DMS53 treated with DMSO at 0.1 percent for 48 hours (cell line): ENCODE data around the gene ZBTB4.
"Not testable (repeated sequence)": the region's sequence is repeated elsewhere in the genome, so short reads cannot be mapped to it uniquely, and the experiment has no call there.

Experiments used
- DNase-seq: peaks from one replicate; lab custom pipeline; 2025; ENCODE audit not compliant: unreplicated experiment; lab: John Stamatoyannopoulos, UW

Gene ZBTB4

DNA sequence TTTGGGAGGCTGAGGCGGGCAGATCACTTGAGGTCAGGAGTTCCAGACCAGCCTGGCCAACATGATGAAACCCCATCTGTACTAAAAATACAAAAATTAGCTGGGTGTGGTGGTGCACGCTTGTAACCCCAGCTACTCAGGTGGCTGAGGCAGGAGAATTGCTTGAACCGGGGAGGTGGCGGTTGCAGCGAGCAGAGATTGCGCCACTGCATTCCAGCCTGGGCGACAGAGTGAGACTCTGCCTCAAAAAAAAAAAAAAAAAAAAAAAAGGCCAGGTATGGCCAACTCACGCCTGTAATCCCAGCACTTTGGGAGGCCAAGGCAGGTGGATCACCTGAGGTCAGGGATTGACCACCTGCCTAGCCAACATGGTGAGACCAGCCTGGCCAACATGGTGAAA lies 4.7 kb downstream of the ZBTB4 start:
- not testable (repeated sequence) for DNase-seq

GRCh38 chr17:7471729-7472128 lies 7.7 kb downstream of the ZBTB4 start:
- DNase-seq = no peak

DNA sequence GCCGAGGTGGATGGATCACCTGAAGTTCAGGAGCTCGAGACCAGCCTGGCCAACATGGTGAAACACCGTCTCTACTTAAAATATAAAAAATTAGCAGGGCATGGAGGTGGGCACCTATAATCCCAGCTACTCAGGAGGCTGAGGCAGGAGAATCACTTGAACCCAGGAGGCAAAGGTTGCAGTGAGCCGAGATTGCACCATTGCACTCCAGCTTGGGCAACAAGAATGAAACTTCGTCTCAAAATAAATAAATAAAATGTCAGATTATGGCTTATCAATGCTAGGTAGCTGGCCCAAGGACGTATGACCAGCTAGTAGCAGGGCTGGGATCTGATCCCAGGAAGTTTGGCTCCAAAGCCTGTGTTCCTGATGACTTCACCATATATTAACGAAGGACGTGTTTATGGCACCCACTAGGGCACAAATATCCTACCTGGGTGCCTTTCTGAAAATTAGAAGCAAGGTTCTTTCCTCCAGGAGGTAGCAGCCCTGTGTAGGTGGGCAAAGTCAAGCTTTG lies 8.9 kb downstream of the ZBTB4 start:
- DNase-seq = not testable (repeated sequence)

GRCh38 chr17:7469843-7470242 lies 9.6 kb downstream of the ZBTB4 start:
- DNase-seq = not testable (repeated sequence)

GRCh38 chr17:7468804-7469389 lies 10.5 kb downstream of the ZBTB4 start:
- DNase-seq = no peak

- DNase-seq = no peak
These were observed 11.1 kb downstream of the ZBTB4 start for GRCh38 chr17:7468290-7468689.

- no peak for DNase-seq
These were observed 11.9 kb downstream of the ZBTB4 start for GRCh38 chr17:7467498-7467897.

- DNase-seq = no peak
These were observed 12.6 kb downstream of the ZBTB4 start for GRCh38 chr17:7466639-7467341.

DNA sequence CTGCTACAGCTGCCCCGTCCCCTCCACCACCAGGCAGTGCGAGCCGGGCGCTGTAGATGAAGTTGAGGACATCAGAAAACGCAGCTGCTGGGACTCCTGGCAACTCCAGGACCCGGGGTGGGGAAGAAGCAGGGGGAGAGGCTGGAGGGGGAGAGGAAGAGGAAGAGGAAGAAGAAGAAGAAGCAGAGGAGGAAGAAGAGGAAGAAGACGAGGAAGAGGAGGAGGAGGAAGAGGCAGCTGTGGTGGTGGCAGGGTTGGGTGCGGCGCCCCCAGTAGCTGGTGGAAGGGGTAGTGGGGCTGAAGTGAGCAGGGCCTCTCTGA lies 13.2 kb downstream of the ZBTB4 start:
- no peak for DNase-seq

DNA sequence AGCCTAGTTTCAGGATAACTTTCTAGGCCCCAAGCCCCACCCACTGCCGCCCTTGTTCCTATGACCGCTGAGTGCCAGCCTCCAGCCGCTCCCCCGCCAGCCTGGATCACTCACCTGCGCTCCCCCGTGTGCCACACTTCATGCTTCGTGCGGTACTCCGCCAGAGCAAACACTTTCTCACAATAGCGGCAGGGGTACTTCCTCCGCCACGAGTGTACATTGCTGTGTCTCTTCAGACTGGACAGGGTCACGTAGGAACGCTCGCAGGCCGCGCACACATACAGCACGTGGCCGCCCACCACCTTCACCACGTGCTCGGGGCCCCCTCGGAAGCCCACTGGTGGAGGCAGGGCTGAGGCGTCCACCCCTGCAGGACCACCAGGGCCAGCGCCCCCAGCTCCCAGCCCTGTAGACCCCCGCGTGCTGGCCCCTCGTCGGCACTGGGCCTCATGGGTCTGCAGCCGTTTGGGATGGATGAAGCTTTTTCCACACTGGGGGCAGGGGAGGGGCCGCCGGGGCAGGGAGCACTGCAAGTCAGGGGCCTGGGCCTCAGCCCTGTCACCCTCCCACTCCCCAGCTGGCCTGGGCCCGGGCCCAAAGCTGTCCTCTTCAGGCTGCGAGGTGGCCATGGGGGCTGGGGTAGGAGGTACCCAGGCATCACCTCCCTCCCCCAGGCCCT lies 13.7 kb downstream of the ZBTB4 start:
- DNase-seq = no peak

DNA sequence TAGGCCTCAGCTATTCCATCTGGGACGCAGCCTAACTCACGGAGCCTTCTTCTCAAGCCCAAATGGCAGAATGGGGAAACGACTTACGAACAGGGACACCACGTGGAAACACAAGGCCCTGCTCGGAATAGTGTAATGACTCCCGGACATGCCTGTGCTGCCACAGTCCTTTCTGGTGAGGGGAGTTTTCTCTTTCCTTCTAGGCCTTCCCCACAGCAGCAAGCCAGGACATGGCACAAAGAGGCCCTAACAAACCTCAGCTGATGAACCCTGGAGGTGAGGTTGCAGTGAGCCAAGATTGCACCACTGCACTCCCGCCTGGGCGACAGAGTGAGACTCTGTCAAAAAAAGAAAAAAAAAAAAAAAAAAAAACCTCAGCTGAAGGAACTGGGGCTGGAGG lies 15.3 kb downstream of the ZBTB4 start:
- no peak for DNase-seq

GRCh38 chr17:7463372-7463846 lies 16.0 kb downstream of the ZBTB4 start:
- no peak for DNase-seq

DNA sequence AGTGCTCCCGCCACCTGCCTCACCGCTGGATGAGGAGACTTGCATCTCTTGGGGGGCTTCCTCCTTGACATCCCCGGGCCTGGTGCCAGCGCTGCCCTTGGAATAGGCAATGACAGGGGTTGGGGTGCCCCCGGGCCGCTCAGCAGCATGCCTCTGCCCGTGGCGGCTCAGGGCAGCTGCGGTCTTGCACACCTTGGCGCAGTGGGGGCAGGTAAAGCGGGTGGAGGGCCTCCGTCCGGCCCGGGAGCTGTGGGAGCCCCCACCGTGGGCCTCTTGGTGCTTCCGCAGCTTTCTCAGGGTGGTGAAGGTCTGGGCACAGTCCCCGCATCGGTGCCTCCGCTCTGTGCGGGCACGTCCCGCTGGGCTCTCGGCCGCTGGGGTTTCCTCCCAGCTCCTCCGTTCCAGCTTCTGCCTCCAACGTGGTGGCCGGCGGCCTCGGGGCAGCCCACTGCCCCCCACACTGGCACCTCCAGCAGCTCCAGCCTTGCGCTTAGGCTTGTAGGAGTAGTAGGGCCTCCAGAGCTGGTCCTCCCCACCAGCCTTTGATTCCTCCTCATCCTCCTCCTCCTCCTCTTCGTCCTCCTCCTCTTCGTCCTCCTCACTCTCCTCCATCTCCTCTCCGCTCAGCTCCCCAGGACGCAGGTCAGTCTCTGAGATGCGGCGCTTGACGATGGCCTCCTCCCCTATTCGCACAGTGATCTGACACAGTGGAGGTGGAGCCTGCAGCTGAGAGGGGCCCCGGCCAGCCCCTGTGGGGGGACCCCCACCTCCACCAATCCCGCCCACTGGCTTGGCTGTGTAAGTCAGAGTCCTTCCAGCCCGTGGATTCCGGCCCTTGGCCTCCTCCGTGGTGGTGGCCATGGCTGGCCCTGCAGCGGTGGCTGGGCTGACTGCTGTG lies 16.7 kb downstream of the ZBTB4 start:
- DNase-seq = no peak

GRCh38 chr17:7460850-7461660 lies 18.4 kb downstream of the ZBTB4 start:
- DNase-seq = no peak

DNA sequence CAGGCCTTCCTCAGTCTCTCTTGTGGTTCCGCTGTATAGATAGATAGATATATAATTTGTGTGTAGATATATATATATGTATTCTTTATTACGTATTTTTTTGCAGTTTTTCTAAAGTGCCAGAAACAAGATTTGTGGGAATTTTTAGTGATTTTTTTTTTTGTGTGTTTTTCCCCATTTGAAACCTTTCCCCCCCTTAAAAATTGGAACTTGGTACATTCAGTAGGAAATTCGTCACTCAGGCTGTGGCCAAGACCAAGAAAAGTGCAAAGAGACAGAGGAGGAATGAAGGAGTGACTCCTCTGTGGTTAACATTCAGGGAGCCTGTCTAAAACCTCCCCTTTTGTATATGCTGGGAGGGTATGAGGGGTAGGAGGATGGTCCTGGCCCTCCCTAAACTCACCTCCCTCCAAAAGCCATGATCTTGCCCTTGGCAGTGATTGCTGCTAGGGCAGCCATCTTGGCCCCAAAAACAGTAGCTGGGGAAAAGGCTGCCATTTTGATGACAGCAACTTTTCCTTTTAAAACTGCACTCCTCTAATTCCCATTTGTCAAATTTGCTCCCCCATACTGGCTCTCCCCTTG lies 19.4 kb downstream of the ZBTB4 start:
- no peak for DNase-seq

DNA sequence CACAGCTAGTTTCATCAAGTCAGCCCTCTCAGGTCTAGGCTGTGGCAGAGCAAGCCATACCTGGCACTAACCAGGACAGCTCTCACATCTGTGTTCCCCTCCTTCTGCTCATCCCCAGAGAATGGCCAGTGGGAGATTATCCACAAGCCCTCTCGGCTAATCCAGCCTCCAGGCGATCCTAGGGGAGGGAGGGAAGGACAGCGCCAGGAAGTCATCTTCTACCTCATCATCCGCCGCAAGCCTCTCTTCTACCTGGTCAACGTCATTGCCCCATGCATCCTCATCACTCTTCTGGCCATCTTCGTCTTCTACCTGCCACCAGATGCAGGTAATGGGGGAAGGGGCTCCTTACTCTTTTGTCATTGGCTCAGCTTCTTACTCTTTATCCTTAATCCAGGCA lies 31.0 kb downstream of the ZBTB4 start:
- DNase-seq = no peak

GRCh38 chr17:7445619-7445968 lies 33.8 kb downstream of the ZBTB4 start:
- DNase-seq = peak; percentile 81

DNA sequence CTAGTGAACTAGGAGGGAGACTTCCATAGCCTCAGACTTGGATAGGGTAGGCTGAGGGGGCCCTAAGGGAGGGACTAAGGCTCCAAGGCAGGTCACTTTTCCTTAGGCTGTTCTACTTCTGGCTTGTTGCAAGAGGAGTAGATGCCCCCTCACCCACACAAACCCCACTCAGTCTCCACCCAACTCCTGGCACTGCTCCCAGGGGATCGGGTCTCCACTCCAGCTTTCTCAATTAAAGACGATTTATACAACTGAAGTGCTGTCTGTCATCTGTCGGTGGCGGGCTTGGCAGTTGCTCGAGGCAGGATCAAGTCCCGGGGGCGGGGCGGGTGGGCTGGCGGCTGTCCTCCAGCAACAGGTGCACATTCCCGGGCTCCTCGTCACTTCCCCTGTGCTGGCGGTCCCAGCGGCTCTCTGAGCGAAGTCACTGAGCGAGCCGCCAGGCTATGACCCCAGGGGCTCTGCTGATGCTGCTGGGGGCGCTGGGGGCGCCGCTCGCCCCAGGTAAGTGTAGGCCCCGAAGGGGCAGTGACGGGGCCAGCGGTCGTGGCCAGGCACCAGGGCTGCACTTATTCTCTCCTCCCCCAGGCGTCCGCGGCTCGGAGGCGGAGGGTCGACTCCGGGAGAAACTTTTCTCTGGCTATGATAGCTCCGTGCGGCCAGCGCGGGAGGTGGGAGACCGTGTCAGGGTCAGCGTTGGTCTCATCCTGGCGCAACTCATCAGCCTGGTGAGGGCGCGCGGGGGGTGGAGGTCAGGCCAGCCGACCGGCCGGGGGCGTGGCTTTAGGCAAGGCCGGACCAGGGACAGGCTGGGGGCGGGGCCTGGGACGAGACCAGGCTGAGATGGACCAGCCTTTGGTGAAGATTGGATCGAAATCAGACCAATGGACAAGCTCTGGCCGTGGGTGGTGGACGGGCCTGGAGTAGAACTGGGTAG lies 34.5 kb downstream of the ZBTB4 start, which contains the start of gene CHRNB1:
CHRNB1 (plus strand) TSS at position 380 of the 937 bp plus-strand sequence; CDS start at position 447, 67 bp downstream.
- DNase-seq = peak; percentile 81
